B cell (primary cell): ENCODE measurements around the gene AQP9. TPM values are rescaled to one million over a fixed set of nuclear protein-coding genes. Genes with fewer than 3 reads are reported as not detected.

Source experiments
- ATAC-seq: fragments of 200-7000 bp; cut with Tn5 transposase; one replicate; pipeline ENCODE4 v1.10.0; 2021; ENCODE audit warnings: low read depth, mild to moderate bottlenecking, moderate number of reproducible peaks, moderate library complexity
- CTCF ChIA-PET: fragments of 350-600 bp; sonication (Branson Sonifier 250); formaldehyde crosslinking; loops from one replicate; lab custom pipeline; 2021; ENCODE audit warnings: antibody characterized with exemption, inconsistent platforms; lab: Charles Lee
- POLR2A ChIA-PET: fragments of 350-600 bp; sonication (Branson Sonifier 250); formaldehyde crosslinking; loops from one replicate; lab custom pipeline; 2021; ENCODE audit warnings: antibody characterized with exemption; lab: Charles Lee
- DNase-seq: peaks from one replicate; pipeline ENCODE4 v3.0.0; 2013
- H2AFZ ChIP-seq: 2 replicates; pipeline ENCODE4 v1.6.1; 2012; ENCODE audit warnings: mild to moderate bottlenecking, low read depth, low read length; ENCODE audit not compliant: insufficient read depth, poor library complexity, severe bottlenecking
- H3K27ac ChIP-seq, 2 donors: 1 replicate in 1 of 2; 2 replicates in 1 of 2; pipeline ENCODE4 v1.5.1; 2012 to 2013; ENCODE audit warnings: low read length in 2 of 2, mild to moderate bottlenecking in 2 of 2, moderate library complexity in 1 of 2
- H3K27me3 ChIP-seq, 4 experiments: fragments of 200-600 bp in 1 of 4; sonication (generic) in 1 of 4; replicated peaks in 1 of 4; 1 replicate in 2 of 4; 2 replicates in 2 of 4; pipeline versions ENCODE4 v1.6.1 to v1.7.0; 2013 to 2016; ENCODE audit warnings: low read length in 3 of 4, mild to moderate bottlenecking in 2 of 4, mixed read lengths in 1 of 4, moderate library complexity in 1 of 4; ENCODE audit not compliant: insufficient read depth in 4 of 4, control insufficient read depth in 3 of 4; ENCODE audit errors: control extremely low read depth in 1 of 4
- H3K36me3 ChIP-seq, 2 experiments: replicated peaks in 1 of 2; 1 replicate in 1 of 2; 2 replicates in 1 of 2; pipeline versions ENCODE4 v1.6.1 to v1.7.1; 2013; ENCODE audit warnings: low read length in 1 of 2; ENCODE audit not compliant: insufficient read depth in 2 of 2, control insufficient read depth in 1 of 2; ENCODE audit errors: control extremely low read depth in 1 of 2, extremely low read depth in 1 of 2
- H3K4me1 ChIP-seq, 2 donors: fragments of 200-600 bp in 1 of 2; sonication (generic) in 1 of 2; 1 replicate in 1 of 2; 2 replicates in 1 of 2; pipeline versions ENCODE4 v1.5.1 to v1.6.1; 2013 to 2017; ENCODE audit warnings: low read length in 2 of 2; ENCODE audit not compliant: control insufficient read depth in 2 of 2, insufficient read depth in 2 of 2
- H3K4me2 ChIP-seq: replicated peaks from 2 replicates; pipeline ENCODE3; 2012; ENCODE audit warnings: mild to moderate bottlenecking, low read depth, low read length; ENCODE audit not compliant: poor library complexity, severe bottlenecking
- H3K4me3 ChIP-seq, 5 experiments: fragments of 200-600 bp in 1 of 5; sonication (generic) in 1 of 5; 1 replicate in 3 of 5; 2 replicates in 2 of 5; pipeline versions ENCODE4 v1.5.1 to v1.7.0; 2011 to 2016; ENCODE audit warnings: low read length in 4 of 5, mild to moderate bottlenecking in 4 of 5, low read depth in 2 of 5, control low read depth in 1 of 5, moderate library complexity in 1 of 5; ENCODE audit not compliant: insufficient read depth in 1 of 5; ENCODE audit errors: control extremely low read depth in 1 of 5, extremely low read depth in 1 of 5
- H3K79me2 ChIP-seq: fragments of 200-600 bp; sonication (generic); one replicate; pipeline ENCODE4 v1.6.0; 2016; ENCODE audit warnings: low read length; ENCODE audit not compliant: control insufficient read depth, insufficient read depth
- H3K9ac ChIP-seq: fragments of 200-600 bp; sonication (generic); 2 replicates; pipeline ENCODE4 v1.6.1; 2017; ENCODE audit warnings: mild to moderate bottlenecking, low read length, moderate library complexity
- H3K9me3 ChIP-seq, 3 donors: one replicate each; pipeline versions ENCODE4 v1.6.1 to v1.7.1; 2013; ENCODE audit warnings: low read length in 2 of 3; ENCODE audit not compliant: control insufficient read depth in 2 of 3, insufficient read depth in 1 of 3; ENCODE audit errors: control extremely low read depth in 1 of 3
- H4K20me1 ChIP-seq: 2 replicates; pipeline ENCODE4 v1.6.0; 2012; ENCODE audit warnings: mild to moderate bottlenecking, low read length; ENCODE audit not compliant: insufficient read depth, control insufficient read depth, poor library complexity, severe bottlenecking
- H3K27ac Mint-ChIP-seq: one replicate; pipeline ENCODE4 v1.8.0; 2021; ENCODE audit warnings: mixed read lengths
- H3K27me3 Mint-ChIP-seq: one replicate; pipeline ENCODE4 v1.8.0; 2021; ENCODE audit warnings: mixed read lengths
- H3K4me1 Mint-ChIP-seq: one replicate; pipeline ENCODE4 v1.8.0; 2021; ENCODE audit warnings: mixed read lengths
- H3K4me3 Mint-ChIP-seq: one replicate; pipeline ENCODE4 v1.8.0; 2021; ENCODE audit warnings: mixed read lengths
- H3K9me3 Mint-ChIP-seq: one replicate; pipeline ENCODE4 v1.8.0; 2022; ENCODE audit warnings: mixed read lengths; ENCODE audit not compliant: insufficient read depth
- CTCF ChIP-seq: fragments of 200-600 bp; IDR thresholded peaks from one replicate; pipeline ENCODE4 v1.8.0; 2022; ENCODE audit warnings: antibody characterized with exemption, mild to moderate bottlenecking
- EZH2 ChIP-seq: IDR thresholded peaks from 2 replicates; pipeline ENCODE4 v1.6.1; 2012; ENCODE audit warnings: borderline replicate concordance, low read depth, mild to moderate bottlenecking, moderate library complexity, low read length; ENCODE audit not compliant: insufficient read depth, poor library complexity, severe bottlenecking
- WGBS: methylation state at CpG from one replicate; pipeline ENCODE4 v1.1.5; 2013; ENCODE audit warnings: missing lambda C conversion rate; ENCODE audit not compliant: insufficient coverage; 5-methylcytosine and 5-hydroxymethylcytosine counted together
- intact Hi-C: fragments of 100-400 bp; cut with micrococcal nuclease; formaldehyde crosslinking; loops from one replicate; pipeline ENCODE4 v1.10.0; 2022
- polyA plus RNA-seq: library from polyadenylated mRNA; depleted of rRNA; stranded (reverse); fragments of >200 nt; gene quantifications from 2 replicates; pipeline ENCODE4 v1.2.3, GENCODE V29; 2012
- total RNA-seq, 2 donors: library from RNA; stranded (reverse); fragments of 120-200 nt in 1 of 2; gene quantifications; 1 replicate in 1 of 2; 2 replicates in 1 of 2; pipeline versions ENCODE4 v1.2.3 to v1.2.4, GENCODE V29; 2013 to 2022

The AQP9 gene
- total and polyA plus RNA-seq, 2 donors (not counting 1 experiment from before 2014, with no cell fraction given), result 0.10 TPM; not detected in 1

- Histone ChIP-seq H4K20me1 (no peaks in the 10 kb centered on the region), H3K36me3 (no peaks in the 10 kb centered on the region), H3K4me2 (no peak overlapping the region), H3K27me3 (peaks cover 0 to 18% (median 9%) of the 10 kb centered on the region in 4 experiments), H3K27ac (no peak overlapping the region), H3K9me3 (no peaks in the 10 kb centered on the region), H3K4me3 (no peak overlapping the region), H2AFZ (no peak overlapping the region), H3K4me1 (no peaks in the 10 kb centered on the region), H3K9ac (no peak overlapping the region), H3K79me2 (no peaks in the 10 kb centered on the region)
- ATAC-seq (no peak), DNase-seq (no peak)
- Mint-ChIP-seq H3K4me1 (no peaks in the 10 kb centered on the region), H3K4me3 (no peak overlapping the region), H3K27me3 (peaks cover 24% of the 10 kb centered on the region), H3K9me3 (peaks cover 2% of the 10 kb centered on the region), H3K27ac (no peak overlapping the region)
- POLR2A ChIA-PET, result no interaction called here
- TF ChIP-seq EZH2 (no peak), CTCF (no peak)
- intact Hi-C loops, result no loop called here
- CTCF ChIA-PET, result no interaction called here
- WGBS, result 83% methylated on average over 2 of the region's 2 CpGs
Measured at GRCh38 chr15:58108117-58108516, 30.1 kb upstream of the AQP9 start.

- no peak for ATAC-seq
- 94% methylated on average over 2 of the region's 3 CpGs for WGBS
- Mint-ChIP-seq H3K9me3 (no peaks in the 10 kb centered on the region), H3K4me3 (no peak overlapping the region), H3K27ac (no peak overlapping the region), H3K4me1 (no peaks in the 10 kb centered on the region), H3K27me3 (peaks cover 16% of the 10 kb centered on the region)
- H3K4me2 ChIP-seq, result no peak overlapping the region
- no peak overlapping the region for H3K9ac ChIP-seq
- no peaks in the 10 kb centered on the region for H3K4me1 ChIP-seq
- DNase-seq, result no peak
- H3K27ac ChIP-seq, result no peak overlapping the region
- ChIA-PET CTCF (no interaction called here), POLR2A (no interaction called here)
- H3K4me3 ChIP-seq, result no peak overlapping the region
- no peaks in the 10 kb centered on the region for H3K79me2 ChIP-seq
- H4K20me1 ChIP-seq, result no peaks in the 10 kb centered on the region
- peaks cover 0 to 18% (median 9%) of the 10 kb centered on the region in 4 experiments for H3K27me3 ChIP-seq
- TF ChIP-seq CTCF, result no peak
- H3K36me3 ChIP-seq, result no peaks in the 10 kb centered on the region
- H3K9me3 ChIP-seq, result no peaks in the 10 kb centered on the region
- H2AFZ ChIP-seq, result no peak overlapping the region
- intact Hi-C loops, result no loop called here
Measured at GRCh38 chr15:58109419-58109818, 28.8 kb upstream of the AQP9 start.
